GM19324 (cell line): ENCODE measurements around the gene BRI3BP.

Source experiments
- ATAC-seq: cut with Tn5 transposase; IDR thresholded peaks from one replicate; pipeline ENCODE4 v1.9.1; 2021; ENCODE audit warnings: mild to moderate bottlenecking, moderate library complexity; ENCODE audit not compliant: unreplicated experiment, low FRiP score

Gene BRI3BP, protein sequence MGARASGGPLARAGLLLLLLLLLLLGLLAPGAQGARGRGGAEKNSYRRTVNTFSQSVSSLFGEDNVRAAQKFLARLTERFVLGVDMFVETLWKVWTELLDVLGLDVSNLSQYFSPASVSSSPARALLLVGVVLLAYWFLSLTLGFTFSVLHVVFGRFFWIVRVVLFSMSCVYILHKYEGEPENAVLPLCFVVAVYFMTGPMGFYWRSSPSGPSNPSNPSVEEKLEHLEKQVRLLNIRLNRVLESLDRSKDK

DNA sequence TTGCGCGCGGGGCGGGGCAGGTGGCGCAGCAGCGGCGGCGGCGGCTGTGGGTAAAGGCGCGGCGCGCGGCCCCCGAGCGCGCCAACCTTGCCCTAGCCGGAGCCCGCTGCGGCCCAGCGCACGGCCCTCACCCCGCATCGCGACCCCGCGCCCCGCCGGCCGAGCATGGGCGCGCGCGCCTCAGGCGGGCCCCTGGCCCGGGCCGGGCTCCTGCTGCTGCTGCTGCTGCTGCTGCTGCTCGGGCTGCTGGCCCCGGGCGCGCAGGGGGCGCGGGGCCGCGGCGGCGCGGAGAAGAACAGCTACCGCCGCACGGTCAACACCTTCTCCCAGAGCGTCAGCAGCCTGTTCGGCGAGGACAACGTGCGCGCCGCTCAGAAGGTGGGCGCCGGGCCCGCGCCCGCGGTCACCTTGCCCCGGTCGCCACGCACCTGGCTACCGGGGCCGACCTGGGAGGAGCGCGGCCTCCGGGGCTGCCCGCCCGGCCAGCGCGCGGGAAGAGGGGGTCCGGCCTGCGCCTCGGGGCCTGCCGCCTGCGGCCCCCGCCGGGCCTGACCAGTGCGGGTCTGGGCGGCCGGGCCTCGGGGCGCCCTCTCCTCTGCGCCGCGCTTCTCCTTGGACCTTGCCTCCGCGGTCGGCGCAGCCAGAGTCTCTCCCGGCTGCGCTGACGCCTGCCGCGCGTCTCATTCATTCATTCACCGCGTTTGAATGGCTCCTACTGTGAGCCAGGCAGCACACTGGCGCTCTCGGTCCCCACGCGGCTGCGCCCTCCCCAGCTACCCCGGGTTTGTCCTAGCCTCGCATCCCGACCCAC lies at the start of gene BRI3BP:
TSS of gene BRI3BP (plus strand) at position 20 of the 811 bp plus-strand sequence. CDS start at position 166, 146 bp downstream.
- ATAC-seq = peak; percentile 68

DNA sequence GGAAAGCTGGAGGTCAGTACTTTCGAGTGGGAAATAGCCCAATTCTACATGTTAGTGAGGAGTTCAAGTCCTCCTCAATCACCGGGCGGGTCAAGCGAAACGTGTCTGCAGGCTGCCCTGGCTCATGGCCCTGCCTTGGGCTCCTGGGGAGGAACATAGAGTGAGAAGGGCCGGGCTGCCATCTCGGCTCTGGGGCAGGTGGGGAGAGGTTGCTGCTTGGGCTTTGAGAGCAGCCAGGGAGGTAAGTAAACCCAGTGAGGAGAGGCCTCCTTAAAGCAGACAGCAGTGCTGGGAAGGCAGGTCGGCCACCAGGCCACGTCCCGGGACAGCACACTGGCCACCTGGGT lies 47.0 kb upstream of the BRI3BP start:
- no peak for ATAC-seq

DNA sequence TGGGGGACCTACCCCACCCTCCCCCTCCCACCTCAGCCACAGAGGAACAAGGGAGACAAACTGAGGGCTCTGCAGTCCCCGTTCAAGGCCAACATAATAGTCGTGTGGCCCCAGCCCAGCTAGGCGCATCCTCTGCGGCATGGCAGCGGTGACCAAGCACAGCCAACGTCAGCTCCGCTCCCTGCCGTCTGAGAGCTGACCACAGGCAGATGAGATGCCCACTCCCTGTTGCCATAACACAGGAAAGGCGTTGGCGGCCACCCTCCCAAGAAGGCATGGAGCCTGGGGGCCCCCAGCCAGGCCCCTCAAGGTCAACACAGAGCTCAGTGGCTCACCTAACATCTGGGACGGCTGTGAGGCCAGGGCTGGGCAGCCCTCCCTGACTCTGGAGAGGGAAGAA lies 46.4 kb upstream of the BRI3BP start:
- ATAC-seq = no peak

DNA sequence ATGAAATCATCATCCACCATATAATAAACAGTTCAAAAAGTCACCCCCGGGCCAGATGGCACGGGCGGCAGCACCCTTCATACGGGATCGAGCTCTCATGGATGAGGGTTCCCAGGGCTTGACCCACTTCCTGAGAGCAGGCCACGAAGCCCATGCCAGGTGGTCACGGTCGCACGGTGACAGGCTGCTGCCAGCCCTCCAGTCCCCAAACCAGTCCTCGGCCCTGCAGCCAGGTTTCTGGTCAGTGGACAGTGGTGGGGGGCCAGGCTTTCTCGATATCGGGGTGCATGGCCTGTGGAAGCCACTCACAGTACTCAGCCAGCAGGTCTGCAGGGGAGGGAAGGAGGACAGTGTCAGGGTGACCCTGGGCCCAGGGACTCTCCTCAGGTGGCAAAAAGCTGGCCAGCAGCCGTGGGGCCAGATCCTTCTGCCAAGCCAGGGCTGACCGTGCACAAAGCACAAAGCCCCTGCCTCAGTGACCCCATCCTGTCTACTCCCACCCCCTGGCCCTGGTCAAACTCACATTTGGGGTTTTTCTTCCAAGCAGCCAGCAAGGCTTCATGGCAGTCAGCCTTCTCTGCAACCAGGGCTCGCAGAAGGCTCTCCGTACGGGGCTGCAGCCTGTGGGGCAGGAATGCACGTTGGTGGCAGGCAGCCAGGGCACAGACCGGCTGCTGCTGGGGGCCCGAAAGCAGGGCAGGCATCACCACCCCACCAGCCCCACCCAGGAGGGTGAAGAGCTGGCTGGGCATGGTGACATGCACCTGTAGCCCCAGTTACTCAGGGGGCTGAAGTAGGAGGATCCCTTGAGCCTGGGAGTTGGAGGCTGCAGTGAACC lies 45.7 kb upstream of the BRI3BP start:
- no peak for ATAC-seq

DNA sequence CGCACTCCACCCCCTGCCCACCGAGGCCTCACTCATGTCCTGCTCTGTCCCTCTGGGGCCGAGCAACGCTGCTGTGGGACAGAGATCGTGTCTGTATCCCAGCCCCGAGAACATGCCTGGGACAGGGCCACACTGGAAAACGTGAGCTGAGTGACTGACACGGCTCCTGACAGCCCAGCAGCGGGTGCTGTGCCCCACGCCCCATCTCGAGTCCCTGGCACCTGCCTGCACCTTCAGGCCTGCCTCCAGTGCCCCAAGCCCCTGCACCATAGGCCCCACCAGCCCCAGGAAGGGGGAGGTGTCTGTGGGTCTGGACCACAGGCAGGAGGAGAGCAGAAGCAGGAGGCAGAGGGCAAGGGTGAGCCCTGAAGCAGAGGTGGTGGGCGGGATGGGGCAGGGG lies 44.4 kb upstream of the BRI3BP start:
- no peak for ATAC-seq

DNA sequence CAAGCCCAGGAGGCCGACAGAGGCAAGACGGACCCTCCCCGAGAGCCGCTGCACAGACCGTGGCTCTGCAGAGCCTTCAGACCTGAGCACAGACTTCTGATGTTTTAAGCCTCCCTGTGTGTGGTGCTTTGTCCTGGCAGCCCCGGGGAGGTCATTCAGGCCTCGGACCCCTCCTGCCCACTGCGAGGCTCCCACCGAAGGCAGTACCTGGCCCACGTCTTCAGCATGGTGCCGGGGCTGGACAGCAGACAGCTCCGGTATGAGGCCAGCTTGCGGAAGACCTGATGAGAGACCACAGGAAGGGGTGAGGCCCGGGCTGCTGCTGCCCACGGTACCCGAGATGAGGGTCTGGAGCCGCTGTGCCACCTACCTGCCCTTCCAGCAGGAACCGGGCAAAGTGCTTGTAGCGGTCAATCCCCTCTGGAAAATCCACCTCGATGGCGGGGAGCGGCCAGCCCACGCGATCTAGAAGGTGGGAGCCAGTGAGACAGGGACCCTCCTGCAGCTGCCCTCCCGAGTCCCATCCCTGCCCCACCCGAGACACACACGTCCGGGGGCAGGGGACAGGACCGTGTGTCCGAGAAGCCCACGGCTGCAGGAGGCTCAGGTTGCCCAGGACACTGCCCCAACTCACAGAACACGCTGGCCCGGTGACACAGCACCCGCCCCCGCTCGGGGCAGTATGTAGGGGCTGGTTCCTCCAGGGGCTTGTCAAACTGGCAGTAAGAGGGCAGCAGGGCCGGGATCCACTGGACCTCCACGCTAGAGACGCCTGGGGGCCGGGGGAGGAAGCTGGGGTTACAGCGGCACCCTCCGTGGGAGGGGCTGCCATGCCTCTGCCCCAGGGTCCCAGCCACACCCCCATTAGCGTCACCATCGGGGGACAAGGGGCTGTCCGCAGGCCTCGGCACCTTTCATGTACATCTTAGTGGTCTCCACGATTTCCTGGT lies 43.4 kb upstream of the BRI3BP start:
- no peak for ATAC-seq

DNA sequence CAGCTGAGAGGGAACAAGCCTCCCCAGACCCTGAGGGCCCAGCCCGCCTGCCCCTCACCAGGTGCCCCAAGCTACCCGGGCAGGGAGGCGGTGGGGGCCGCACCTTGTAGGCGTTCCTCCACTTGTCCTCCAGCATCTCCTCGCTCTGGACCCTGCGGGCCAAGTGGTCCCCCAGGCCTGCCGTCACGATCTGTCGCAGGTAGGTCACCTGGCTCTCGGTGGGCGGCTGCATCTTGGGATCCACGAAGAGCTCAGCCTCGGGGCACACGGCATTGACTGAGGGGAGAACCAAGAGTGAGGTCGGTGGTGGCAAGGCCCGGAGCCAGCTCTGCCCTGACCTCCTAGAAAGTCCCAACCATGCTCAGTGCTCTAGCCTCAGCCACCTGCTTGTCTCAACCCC lies 41.1 kb upstream of the BRI3BP start:
- no peak for ATAC-seq

DNA sequence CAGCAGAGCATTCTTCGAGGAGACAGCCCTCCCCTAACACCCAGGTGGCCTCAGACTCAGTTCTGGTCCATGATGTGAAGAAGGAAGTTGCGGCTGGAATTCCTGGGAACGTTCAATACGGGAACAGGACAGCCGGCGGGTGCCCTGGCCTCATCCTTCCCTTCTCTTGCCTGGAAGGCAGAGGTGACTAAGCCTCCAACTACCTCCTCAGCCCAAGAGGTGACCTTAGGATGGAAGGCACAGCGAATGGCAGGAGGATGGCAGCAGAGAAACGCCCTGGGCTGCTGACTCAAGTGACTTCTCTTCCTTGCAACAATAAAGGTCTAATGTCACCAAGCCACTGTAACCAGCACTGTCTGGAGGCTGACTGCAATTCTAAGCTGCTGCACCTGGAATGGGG lies 40.6 kb upstream of the BRI3BP start:
- no peak for ATAC-seq

DNA sequence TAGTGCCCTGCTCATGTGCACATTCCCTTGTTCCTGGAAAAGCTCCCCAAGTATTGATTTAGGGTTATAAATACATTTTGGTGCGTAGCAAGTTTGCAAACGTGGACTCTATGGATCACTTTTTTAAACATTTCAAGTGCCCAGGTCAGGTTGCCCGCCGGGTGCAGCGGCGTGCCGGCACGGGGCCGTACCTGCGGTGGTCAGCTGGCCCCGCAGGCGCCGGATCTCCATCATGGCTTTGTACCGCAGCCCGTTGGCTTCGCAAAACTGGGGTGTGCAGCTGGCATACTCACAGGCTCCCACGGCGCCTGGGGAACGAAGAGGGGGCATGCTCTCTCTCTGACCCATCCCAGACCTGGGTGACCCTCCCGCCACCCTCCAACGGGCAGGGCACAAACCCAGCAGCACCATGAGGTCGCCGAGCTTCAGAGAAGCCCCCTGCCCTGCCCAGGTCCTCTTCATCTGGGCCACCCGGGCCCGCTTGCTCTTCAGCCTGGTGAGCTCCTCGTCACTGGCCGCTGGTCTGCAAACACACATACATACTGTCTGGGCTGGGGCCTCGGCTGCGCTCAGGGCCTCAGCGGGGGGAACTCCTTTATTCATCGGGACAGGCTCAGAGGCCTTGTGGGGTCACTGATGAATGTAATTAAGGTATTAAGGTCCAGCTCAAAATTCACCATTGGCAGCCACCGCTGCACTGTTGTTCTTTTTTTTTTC lies 39.6 kb upstream of the BRI3BP start:
- ATAC-seq = no peak

DNA sequence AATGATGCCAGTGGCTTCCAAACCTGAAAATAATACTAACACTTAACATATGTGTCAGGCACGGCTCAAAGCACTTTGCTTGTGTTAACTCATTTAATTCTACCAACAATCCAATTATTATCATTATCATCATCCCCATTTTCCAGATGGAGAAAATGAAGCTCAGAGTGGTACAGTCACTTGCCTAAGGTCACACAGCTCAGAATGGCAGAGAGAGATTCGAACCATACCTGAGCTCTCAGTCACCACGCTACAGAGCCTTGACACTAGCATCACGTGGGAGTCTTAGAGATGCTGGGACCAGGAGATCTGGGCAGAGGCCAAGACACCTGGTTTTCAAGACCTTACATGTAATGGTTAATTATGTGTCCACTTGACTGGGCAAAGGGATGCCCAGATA lies 38.7 kb upstream of the BRI3BP start:
- no peak for ATAC-seq

DNA sequence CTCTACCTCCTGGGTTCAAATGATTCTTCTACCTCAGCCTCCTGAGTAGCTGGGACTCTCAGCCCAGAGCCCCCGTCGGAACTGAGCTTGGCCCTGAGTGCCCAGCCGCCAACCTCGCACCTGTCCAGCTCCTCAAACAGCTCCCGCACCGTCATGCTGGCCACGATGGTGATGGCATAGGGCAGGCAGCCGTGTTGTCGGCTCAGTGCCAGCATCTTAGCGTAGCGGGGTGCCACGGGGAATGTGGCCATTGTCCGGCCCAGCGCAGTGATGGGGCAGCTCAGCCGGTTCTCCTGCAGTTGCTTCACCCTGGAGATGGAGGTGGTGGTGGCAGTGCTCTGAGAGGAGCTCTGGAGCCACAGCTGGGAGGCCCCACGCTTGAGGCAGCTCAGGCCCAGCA lies 36.9 kb upstream of the BRI3BP start:
- no peak for ATAC-seq

DNA sequence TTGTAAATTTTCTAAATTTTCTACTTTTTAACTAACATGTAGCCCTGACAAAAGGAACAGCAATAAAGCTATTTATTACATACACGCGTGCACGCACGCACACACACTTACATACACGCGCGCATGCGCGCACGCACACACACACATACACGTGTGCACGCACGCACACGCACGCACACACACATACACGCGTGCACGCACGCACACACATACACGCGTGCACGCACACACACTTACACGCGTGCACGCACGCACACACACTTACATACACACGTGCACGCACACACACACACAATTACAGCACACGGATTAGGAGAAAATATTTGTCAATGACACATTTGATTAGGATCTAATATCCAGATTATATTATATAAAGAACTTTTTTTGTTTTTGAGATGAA lies 32.4 kb upstream of the BRI3BP start:
- ATAC-seq = no peak

DNA sequence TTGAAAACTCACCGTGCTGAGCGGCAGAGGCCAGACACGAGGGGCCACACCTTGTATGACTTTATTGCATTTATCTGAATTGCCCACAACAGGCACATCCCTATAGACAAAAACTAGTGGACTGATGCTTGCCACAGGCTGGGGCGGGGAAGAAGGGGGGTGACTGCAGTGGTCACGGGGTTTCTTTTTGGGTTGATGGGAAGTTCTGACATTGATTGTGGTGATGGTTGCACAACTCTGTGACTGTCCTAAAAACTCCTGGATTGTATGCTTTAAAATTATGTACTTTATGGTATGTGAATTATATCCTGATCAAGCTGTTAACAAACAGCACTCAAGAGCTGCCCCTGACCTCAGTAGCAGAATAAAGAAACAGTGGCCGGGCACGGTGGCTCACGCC lies 30.2 kb upstream of the BRI3BP start:
- ATAC-seq = no peak

DNA sequence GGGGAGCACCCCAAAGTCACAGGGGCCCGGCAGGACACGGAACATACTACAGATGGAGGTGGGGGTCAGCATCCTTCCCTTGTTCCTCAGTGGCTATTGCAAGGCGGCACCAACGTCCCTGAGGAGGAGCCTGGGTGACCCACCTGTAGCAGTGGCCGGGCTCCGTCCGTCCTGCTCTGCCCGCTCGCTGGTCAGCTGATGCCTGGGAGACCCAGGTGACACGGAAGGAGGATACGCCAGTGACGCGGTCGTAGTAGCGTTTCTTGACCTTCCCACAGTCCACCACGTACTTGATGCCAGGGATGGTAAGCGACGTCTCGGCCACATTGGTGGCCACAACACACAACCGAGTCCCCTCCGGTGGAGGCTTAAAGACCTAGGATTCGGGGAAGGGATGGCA lies 29.2 kb upstream of the BRI3BP start:
- ATAC-seq = no peak

DNA sequence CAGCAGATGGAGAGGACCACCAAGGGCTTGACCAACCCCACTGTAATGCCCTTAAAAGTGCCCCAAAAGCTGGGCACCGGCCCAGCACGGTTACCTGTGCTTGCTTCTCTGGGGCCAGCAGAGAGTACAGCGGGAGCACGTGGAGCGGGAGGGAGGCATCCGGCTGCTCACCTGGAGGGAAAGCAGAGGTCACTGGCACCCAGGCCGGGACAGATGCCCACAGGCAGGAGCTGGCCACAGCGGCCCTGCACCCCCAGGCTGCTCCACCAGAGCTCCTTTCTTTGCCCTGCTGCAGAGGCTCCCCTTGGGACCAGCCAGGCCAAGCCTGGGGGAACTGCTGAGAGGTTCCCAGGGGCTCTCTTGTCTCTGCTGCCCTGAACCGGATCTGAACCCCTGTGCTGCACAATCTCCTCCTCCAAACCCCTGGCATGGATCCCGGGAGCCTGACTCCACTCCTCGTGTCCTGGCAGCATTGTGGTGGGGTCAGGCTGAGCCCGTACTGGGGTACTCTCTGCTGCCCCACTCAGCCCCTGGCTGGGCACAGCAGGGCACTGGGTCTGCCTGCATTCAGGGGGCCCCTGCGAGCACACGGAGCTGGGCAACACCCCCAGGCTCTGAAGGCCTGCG lies 28.5 kb upstream of the BRI3BP start:
- no peak for ATAC-seq

DNA sequence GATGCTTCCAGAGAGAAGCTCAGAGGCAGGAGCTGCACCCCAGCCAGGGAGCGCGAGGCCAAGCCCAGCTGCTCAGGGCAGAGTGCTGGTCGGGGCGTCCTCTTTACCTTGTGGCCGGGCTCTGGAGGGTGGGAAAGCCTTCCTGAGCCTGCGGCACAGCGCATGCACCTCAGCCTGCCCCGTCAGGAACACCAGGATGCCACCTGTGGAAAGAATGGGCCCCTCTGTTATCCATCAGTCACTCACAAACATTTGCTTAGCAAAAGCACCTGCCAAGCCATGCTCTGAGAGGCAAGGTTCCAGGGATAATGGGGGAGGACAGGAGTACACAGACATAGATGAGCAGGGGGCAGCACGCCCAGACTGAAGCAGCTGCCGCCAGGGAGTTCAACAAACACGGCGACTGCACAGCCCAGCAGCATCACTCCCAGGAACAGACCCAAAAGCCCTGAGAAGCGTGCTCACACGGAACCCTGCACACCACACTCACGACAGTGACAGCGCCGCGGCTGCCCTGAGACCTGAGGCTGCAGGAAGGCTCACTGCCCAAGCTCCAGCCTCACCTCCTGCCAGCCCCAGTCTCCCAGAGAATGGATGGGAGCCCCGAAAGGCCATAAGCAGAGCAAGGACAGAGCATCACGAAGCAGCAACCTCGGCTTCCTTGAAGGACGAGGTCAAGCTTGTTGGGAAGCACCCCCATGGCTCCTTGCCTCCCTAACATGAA lies 26.3 kb upstream of the BRI3BP start:
- no peak for ATAC-seq

DNA sequence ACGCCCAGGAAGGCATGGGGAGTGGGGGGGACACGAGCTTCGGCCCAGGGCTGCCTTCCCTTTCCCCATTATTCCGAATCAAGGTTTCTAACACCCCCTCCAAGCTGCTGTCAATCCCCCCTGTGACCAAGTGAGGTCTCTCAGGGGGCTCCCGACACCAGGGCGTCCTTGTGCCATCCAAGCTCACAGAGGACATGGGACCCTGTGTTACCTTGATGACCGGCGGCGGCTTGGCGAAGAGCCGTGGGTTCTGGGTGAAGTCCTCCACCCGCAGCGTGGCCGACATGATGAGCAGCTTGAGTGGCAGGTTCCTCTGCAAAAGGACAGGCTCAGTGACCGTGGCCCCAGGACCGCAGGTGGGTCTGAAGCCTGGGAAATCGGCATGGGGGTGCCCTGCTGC lies 24.8 kb upstream of the BRI3BP start:
- no peak for ATAC-seq

DNA sequence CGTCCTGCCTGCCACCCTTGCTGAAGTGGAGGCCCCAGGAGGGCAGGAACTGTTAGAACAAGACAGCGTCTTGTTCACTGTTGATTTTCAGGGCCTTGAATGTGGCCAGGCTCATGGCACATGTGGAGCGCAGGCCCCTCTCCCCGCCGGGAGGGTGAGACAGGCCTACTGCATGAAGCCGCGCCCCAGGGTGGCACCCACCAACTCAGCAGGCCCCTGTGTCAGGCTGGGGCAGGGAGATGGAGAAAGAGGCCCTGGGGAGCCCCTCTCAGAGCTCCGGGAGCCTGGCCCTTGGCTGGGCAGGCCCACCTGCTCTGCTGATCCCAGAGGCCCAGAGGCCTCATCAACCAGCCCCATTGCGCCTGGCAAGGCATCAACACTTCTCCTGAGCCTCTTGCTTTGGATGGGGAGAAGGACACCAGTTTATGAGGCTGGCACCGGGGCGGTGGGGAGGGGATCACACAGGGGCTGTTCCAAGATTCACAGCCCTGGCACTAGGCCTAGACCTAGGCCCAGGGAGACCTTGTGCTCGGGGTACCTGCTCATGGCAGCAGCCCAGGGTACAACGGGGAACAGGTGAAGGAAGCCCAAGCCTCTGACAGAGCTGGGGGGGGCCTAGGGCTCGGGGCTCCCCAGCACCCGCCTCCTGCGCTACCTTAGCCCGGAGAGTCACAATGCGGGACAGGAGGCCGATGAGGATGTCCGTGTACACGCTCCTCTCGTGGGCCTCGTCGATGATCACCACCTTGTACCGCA lies 22.6 kb upstream of the BRI3BP start:
- no peak for ATAC-seq
